ENCODE results near the gene PLEKHH2.
"Not testable (repeated sequence)": the region's sequence is repeated elsewhere in the genome, so short reads cannot be mapped to it uniquely, and the experiment has no call there.

The PLEKHH2 gene

GRCh38 chr2:43685357-43685756, 48.3 kb downstream of the PLEKHH2 start:
- no peaks in the 10 kb centered on the region for H3K9me3 Mint-ChIP-seq

GRCh38 chr2:43689999-43690398, 52.9 kb downstream of the PLEKHH2 start:
- H3K27me3 Mint-ChIP-seq: peaks cover 3% of the 10 kb centered on the region

More at GRCh38 chr2:43685357-43685756, 48.3 kb downstream of the PLEKHH2 start:
- Mint-ChIP-seq H3K4me1 (peaks cover 18% of the 10 kb centered on the region), H3K27ac (no peak overlapping the region), H3K36me3 (no peaks in the 10 kb centered on the region), H3K27me3 (no peaks in the 10 kb centered on the region), H3K4me3 (no peak overlapping the region)

GRCh38 chr2:43692428-43692994, 55.5 kb downstream of the PLEKHH2 start:
- Mint-ChIP-seq H3K4me1 (no peaks in the 10 kb centered on the region), H3K27me3 (peaks cover 3% of the 10 kb centered on the region), H3K9me3 (no peaks in the 10 kb centered on the region), H3K27ac (no peak overlapping the region), H3K36me3 (peaks cover 3% of the 10 kb centered on the region), H3K4me3 (no peak overlapping the region)

More at GRCh38 chr2:43689999-43690398, 52.9 kb downstream of the PLEKHH2 start:
- Mint-ChIP-seq H3K4me3 (no peak overlapping the region), H3K36me3 (peaks cover 3% of the 10 kb centered on the region), H3K4me1 (peaks cover 13% of the 10 kb centered on the region), H3K9me3 (no peaks in the 10 kb centered on the region), H3K27ac (no peak overlapping the region)

- H3K4me3 Mint-ChIP-seq, H3K36me3 Mint-ChIP-seq, H3K27me3 Mint-ChIP-seq, H3K4me1 Mint-ChIP-seq, H3K9me3 Mint-ChIP-seq, H3K27ac Mint-ChIP-seq: not testable (repeated sequence)
Measured at GRCh38 chr2:43698140-43698539, 61.1 kb downstream of the PLEKHH2 start.

- no peaks in the 10 kb centered on the region for H3K4me1 Mint-ChIP-seq
- H3K9me3 Mint-ChIP-seq: no peaks in the 10 kb centered on the region
- H3K36me3 Mint-ChIP-seq: peaks cover 5% of the 10 kb centered on the region
- H3K4me3 Mint-ChIP-seq: no peak overlapping the region
- no peaks in the 10 kb centered on the region for H3K27me3 Mint-ChIP-seq
- H3K27ac Mint-ChIP-seq: no peak overlapping the region
Measured at GRCh38 chr2:43699761-43700160, 62.7 kb downstream of the PLEKHH2 start.

GRCh38 chr2:43701111-43701510, 64.1 kb downstream of the PLEKHH2 start:
- Mint-ChIP-seq H3K4me1 (no peaks in the 10 kb centered on the region), H3K9me3 (no peaks in the 10 kb centered on the region), H3K27me3 (no peaks in the 10 kb centered on the region), H3K27ac (no peak overlapping the region), H3K4me3 (no peak overlapping the region), H3K36me3 (peaks cover 5% of the 10 kb centered on the region)

- H3K27me3 Mint-ChIP-seq: no peaks in the 10 kb centered on the region
- no peaks in the 10 kb centered on the region for H3K4me1 Mint-ChIP-seq
- H3K9me3 Mint-ChIP-seq: no peaks in the 10 kb centered on the region
- H3K27ac Mint-ChIP-seq: no peak overlapping the region
- no peak overlapping the region for H3K4me3 Mint-ChIP-seq
- peaks cover 5% of the 10 kb centered on the region for H3K36me3 Mint-ChIP-seq
Measured at GRCh38 chr2:43707255-43708015, 70.4 kb downstream of the PLEKHH2 start.

GRCh38 chr2:43708178-43708577, 71.1 kb downstream of the PLEKHH2 start:
- H3K9me3 Mint-ChIP-seq: no peaks in the 10 kb centered on the region
- no peaks in the 10 kb centered on the region for H3K27me3 Mint-ChIP-seq
- H3K4me1 Mint-ChIP-seq: no peaks in the 10 kb centered on the region
- peaks cover 5% of the 10 kb centered on the region for H3K36me3 Mint-ChIP-seq
- H3K27ac Mint-ChIP-seq: no peak overlapping the region
- H3K4me3 Mint-ChIP-seq: no peak overlapping the region

- Mint-ChIP-seq H3K4me1 (no peaks in the 10 kb centered on the region), H3K27ac (no peak overlapping the region), H3K4me3 (no peak overlapping the region), H3K36me3 (peaks cover 5% of the 10 kb centered on the region), H3K27me3 (no peaks in the 10 kb centered on the region), H3K9me3 (no peaks in the 10 kb centered on the region)
Measured at GRCh38 chr2:43708891-43709290, 71.8 kb downstream of the PLEKHH2 start.

- Mint-ChIP-seq H3K9me3 (no peaks in the 10 kb centered on the region), H3K4me3 (no peak overlapping the region), H3K36me3 (peaks cover 5% of the 10 kb centered on the region), H3K4me1 (no peaks in the 10 kb centered on the region), H3K27me3 (no peaks in the 10 kb centered on the region), H3K27ac (no peak overlapping the region)
Measured at GRCh38 chr2:43710866-43711265, 73.8 kb downstream of the PLEKHH2 start.

GRCh38 chr2:43714164-43714563, 77.1 kb downstream of the PLEKHH2 start:
- H3K36me3 Mint-ChIP-seq: peaks cover 6% of the 10 kb centered on the region
- no peaks in the 10 kb centered on the region for H3K27me3 Mint-ChIP-seq
- H3K4me3 Mint-ChIP-seq: no peak overlapping the region
- H3K4me1 Mint-ChIP-seq: no peaks in the 10 kb centered on the region
- H3K27ac Mint-ChIP-seq: no peak overlapping the region
- H3K9me3 Mint-ChIP-seq: no peaks in the 10 kb centered on the region

GRCh38 chr2:43715300-43716098, 78.4 kb downstream of the PLEKHH2 start:
- no peaks in the 10 kb centered on the region for H3K9me3 Mint-ChIP-seq
- no peak overlapping the region for H3K4me3 Mint-ChIP-seq
- H3K27me3 Mint-ChIP-seq: no peaks in the 10 kb centered on the region
- H3K27ac Mint-ChIP-seq: no peak overlapping the region
- H3K4me1 Mint-ChIP-seq: no peaks in the 10 kb centered on the region
- peaks cover 3% of the 10 kb centered on the region for H3K36me3 Mint-ChIP-seq

GRCh38 chr2:43717322-43717721, 80.3 kb downstream of the PLEKHH2 start:
- no peaks in the 10 kb centered on the region for H3K9me3 Mint-ChIP-seq
- no peaks in the 10 kb centered on the region for H3K4me1 Mint-ChIP-seq
- H3K4me3 Mint-ChIP-seq: no peak overlapping the region
- H3K36me3 Mint-ChIP-seq: peaks cover 1% of the 10 kb centered on the region
- no peaks in the 10 kb centered on the region for H3K27me3 Mint-ChIP-seq
- peak overlapping the region; percentile 20 for H3K27ac Mint-ChIP-seq

GRCh38 chr2:43718530-43719124, 81.6 kb downstream of the PLEKHH2 start:
- Mint-ChIP-seq H3K4me1 (no peaks in the 10 kb centered on the region), H3K27ac (no peak overlapping the region), H3K9me3 (no peaks in the 10 kb centered on the region), H3K27me3 (no peaks in the 10 kb centered on the region), H3K4me3 (no peak overlapping the region), H3K36me3 (peaks cover 1% of the 10 kb centered on the region)

GRCh38 chr2:43724728-43725526, 87.9 kb downstream of the PLEKHH2 start:
- no peaks in the 10 kb centered on the region for H3K36me3 Mint-ChIP-seq
- no peaks in the 10 kb centered on the region for H3K9me3 Mint-ChIP-seq
- H3K4me3 Mint-ChIP-seq: no peak overlapping the region
- no peak overlapping the region for H3K27ac Mint-ChIP-seq
- H3K4me1 Mint-ChIP-seq: no peaks in the 10 kb centered on the region
- no peaks in the 10 kb centered on the region for H3K27me3 Mint-ChIP-seq

All from activated naive CD4-positive, alpha-beta T cell treated with anti-CD3 and anti-CD28 coated beads, Interleukin-2, amount 50 U/mL, for 24 hours (primary cell).